CD8-positive, alpha-beta memory T cell (primary cell): Measurements from ENCODE around the gene CEP85. TPM values are rescaled to one million over a fixed set of nuclear protein-coding genes. Genes with fewer than 3 reads are reported as not detected.

ENCODE experiments used
- CTCF ChIA-PET: fragments of 350-600 bp; sonication (Branson Sonifier 250); formaldehyde crosslinking; loops from one replicate; lab custom pipeline; 2021; ENCODE audit warnings: antibody characterized with exemption; lab: Charles Lee
- POLR2A ChIA-PET: fragments of 350-600 bp; sonication (Branson Sonifier 250); formaldehyde crosslinking; loops from one replicate; lab custom pipeline; 2021; ENCODE audit warnings: antibody characterized with exemption; lab: Charles Lee
- DNase-seq, 5 donors: peaks; one replicate each; pipeline versions ENCODE4 v3.0.0 to v3.0.0-alpha.2; 2020 to 2022; ENCODE audit warnings: mixed read lengths in 1 of 5
- H3K27ac ChIP-seq: one replicate; pipeline ENCODE4 v1.7.0; 2013; ENCODE audit warnings: low read depth, mild to moderate bottlenecking, low read length, moderate library complexity
- H3K27me3 ChIP-seq: 2 replicates; pipeline ENCODE4 v1.7.0; 2013; ENCODE audit warnings: low read length, mild to moderate bottlenecking; ENCODE audit not compliant: insufficient read depth, poor library complexity, severe bottlenecking
- H3K36me3 ChIP-seq: 2 replicates; pipeline ENCODE4 v1.7.0; 2013; ENCODE audit warnings: mild to moderate bottlenecking, low read length, moderate library complexity; ENCODE audit not compliant: insufficient read depth
- H3K4me1 ChIP-seq: 2 replicates; pipeline ENCODE4 v1.7.0; 2013; ENCODE audit warnings: mild to moderate bottlenecking, low read length, moderate library complexity; ENCODE audit not compliant: insufficient read depth
- H3K4me3 ChIP-seq: 2 replicates; pipeline ENCODE4 v1.7.0; 2013; ENCODE audit warnings: mild to moderate bottlenecking, low read length
- H3K9me3 ChIP-seq: 2 replicates; pipeline ENCODE4 v1.7.0; 2013; ENCODE audit warnings: mild to moderate bottlenecking, low read length
- H3K27ac Mint-ChIP-seq, 8 donors: one replicate each; pipeline ENCODE4 v1.8.0; 2020 to 2021; ENCODE audit warnings: mixed read lengths in 8 of 8, mild to moderate bottlenecking in 6 of 8, inconsistent platforms in 3 of 8, moderate library complexity in 3 of 8
- H3K27me3 Mint-ChIP-seq, 2 donors: one replicate each; pipeline ENCODE4 v1.8.0; 2020 to 2021; ENCODE audit warnings: mixed read lengths in 2 of 2, mild to moderate bottlenecking in 1 of 2, moderate library complexity in 1 of 2
- H3K36me3 Mint-ChIP-seq, 3 donors: one replicate each; pipeline ENCODE4 v1.8.0; 2020 to 2021; ENCODE audit warnings: mixed read lengths in 3 of 3, inconsistent platforms in 1 of 3, mild to moderate bottlenecking in 1 of 3
- H3K4me1 Mint-ChIP-seq, 3 donors: one replicate each; pipeline ENCODE4 v1.8.0; 2020 to 2021; ENCODE audit warnings: mixed read lengths in 3 of 3, inconsistent platforms in 1 of 3, mild to moderate bottlenecking in 1 of 3
- H3K4me3 Mint-ChIP-seq, 7 donors: one replicate each; pipeline ENCODE4 v1.8.0; 2020 to 2021; ENCODE audit warnings: mixed read lengths in 7 of 7, mild to moderate bottlenecking in 6 of 7, moderate library complexity in 4 of 7, inconsistent platforms in 2 of 7
- H3K9me3 Mint-ChIP-seq, 5 donors: one replicate each; pipeline ENCODE4 v1.8.0; 2020 to 2022; ENCODE audit warnings: mixed read lengths in 5 of 5, mild to moderate bottlenecking in 3 of 5, moderate library complexity in 2 of 5, inconsistent platforms in 1 of 5
- polyA plus RNA-seq: library from polyadenylated mRNA; unstranded; fragments of 300-500 nt; fragmentation: Illumina TruSeq; gene quantifications from one replicate; pipeline ENCODE4 v1.2.3, GENCODE V29; 2021
- total RNA-seq, 2 experiments: library from RNA; stranded (reverse); gene quantifications; one replicate each; pipeline ENCODE4 v1.2.3, GENCODE V29; 2021

CEP85 gene
- total and polyA plus RNA-seq, 3 experiments from 2014 or later, result 7.7 to 29.7 (median 28.8) TPM

GRCh38 chr1:26212726-26213125, 21.3 kb upstream of the CEP85 start:
- no peaks in the 10 kb centered on the region for H3K9me3 Mint-ChIP-seq
- H3K36me3 Mint-ChIP-seq, result no peaks in the 10 kb centered on the region
- ChIA-PET CTCF (no interaction called here), POLR2A (interaction anchor here (0.7 kb wide), 1 partner anchor 246 kb away, joined by 14 read pairs; no protein-coding TSS in a partner anchor)
- no peaks in the 10 kb centered on the region for H3K36me3 ChIP-seq
- no peak overlapping the region for H3K4me3 Mint-ChIP-seq
- no peaks in the 10 kb centered on the region for H3K27me3 ChIP-seq
- no peaks in the 10 kb centered on the region for H3K4me1 ChIP-seq
- H3K27ac Mint-ChIP-seq, result no peak overlapping the region
- H3K4me3 ChIP-seq, result no peak overlapping the region
- no peaks in the 10 kb centered on the region for H3K27me3 Mint-ChIP-seq
- H3K4me1 Mint-ChIP-seq, result no peaks in the 10 kb centered on the region
- no peak overlapping the region for H3K27ac ChIP-seq
- DNase-seq, result no peak
- H3K9me3 ChIP-seq, result no peaks in the 10 kb centered on the region

- POLR2A ChIA-PET, result interaction anchor here (0.7 kb wide), 1 partner anchor 245 kb away, joined by 14 read pairs; no protein-coding TSS in a partner anchor
- H3K4me3 ChIP-seq, result no peak overlapping the region
These were observed 20.6 kb upstream of the CEP85 start for GRCh38 chr1:26213335-26213905.

GRCh38 chr1:26215246-26215645, 18.8 kb upstream of the CEP85 start:
- no peaks in the 10 kb centered on the region for H3K9me3 ChIP-seq
- H3K36me3 ChIP-seq, result no peaks in the 10 kb centered on the region
- no peak overlapping the region for H3K27ac ChIP-seq
- peaks cover 0 to under 1% of the 10 kb centered on the region in 2 donors for H3K27me3 Mint-ChIP-seq
- H3K27ac Mint-ChIP-seq, result no peak overlapping the region
- ChIA-PET POLR2A (no interaction called here), CTCF (no interaction called here)
- H3K4me1 Mint-ChIP-seq, result no peaks in the 10 kb centered on the region
- no peaks in the 10 kb centered on the region for H3K9me3 Mint-ChIP-seq
- DNase-seq, result no peak
- no peaks in the 10 kb centered on the region for H3K36me3 Mint-ChIP-seq
- no peaks in the 10 kb centered on the region for H3K4me1 ChIP-seq
- H3K4me3 ChIP-seq, result no peak overlapping the region
- no peaks in the 10 kb centered on the region for H3K27me3 ChIP-seq
- no peak overlapping the region for H3K4me3 Mint-ChIP-seq

More at GRCh38 chr1:26213335-26213905, 20.6 kb upstream of the CEP85 start:
- no peak overlapping the region for H3K4me3 Mint-ChIP-seq
- H3K27me3 ChIP-seq, result no peaks in the 10 kb centered on the region
- H3K4me1 Mint-ChIP-seq, result no peaks in the 10 kb centered on the region
- H3K27ac ChIP-seq, result no peak overlapping the region
- no peak overlapping the region for H3K27ac Mint-ChIP-seq
- no peaks in the 10 kb centered on the region for H3K27me3 Mint-ChIP-seq
- no peaks in the 10 kb centered on the region for H3K9me3 Mint-ChIP-seq
- no peaks in the 10 kb centered on the region for H3K9me3 ChIP-seq
- CTCF ChIA-PET, result interaction anchor here (1.1 kb wide), 1 partner anchor 192 kb away, joined by 4 read pairs; no protein-coding TSS in a partner anchor
- no peaks in the 10 kb centered on the region for H3K36me3 Mint-ChIP-seq
- no peak for DNase-seq
- H3K36me3 ChIP-seq, result no peaks in the 10 kb centered on the region
- H3K4me1 ChIP-seq, result no peaks in the 10 kb centered on the region

- H3K9me3 Mint-ChIP-seq, result no peaks in the 10 kb centered on the region
- Histone ChIP-seq H3K27ac (no peak overlapping the region), H3K4me3 (no peak overlapping the region), H3K36me3 (no peaks in the 10 kb centered on the region), H3K4me1 (no peaks in the 10 kb centered on the region), H3K9me3 (no peaks in the 10 kb centered on the region), H3K27me3 (no peaks in the 10 kb centered on the region)
- H3K27ac Mint-ChIP-seq, result peak overlapping the region in 1 of 8 donors; percentile 19
- no peaks in the 10 kb centered on the region for H3K4me1 Mint-ChIP-seq
- H3K4me3 Mint-ChIP-seq, result no peak overlapping the region
- no peaks in the 10 kb centered on the region for H3K36me3 Mint-ChIP-seq
- peaks cover 11 to 12% of the 10 kb centered on the region in 2 donors for H3K27me3 Mint-ChIP-seq
- ChIA-PET CTCF (no interaction called here), POLR2A (no interaction called here)
- no peak for DNase-seq
These were observed 15.0 kb upstream of the CEP85 start for GRCh38 chr1:26218906-26219494.

GRCh38 chr1:26220199-26220912, 13.6 kb upstream of the CEP85 start:
- Mint-ChIP-seq H3K36me3 (no peaks in the 10 kb centered on the region), H3K9me3 (no peaks in the 10 kb centered on the region), H3K4me3 (no peak overlapping the region), H3K27me3 (peaks cover 12 to 18% of the 10 kb centered on the region in 2 donors), H3K27ac (no peak overlapping the region), H3K4me1 (peaks cover 0 to under 1% (median 0%) of the 10 kb centered on the region in 3 donors)
- Histone ChIP-seq H3K9me3 (no peaks in the 10 kb centered on the region), H3K4me1 (no peaks in the 10 kb centered on the region), H3K27me3 (no peaks in the 10 kb centered on the region), H3K36me3 (no peaks in the 10 kb centered on the region), H3K4me3 (no peak overlapping the region), H3K27ac (no peak overlapping the region)
- CTCF ChIA-PET, result interaction anchor here (3.8 kb wide), 1 partner anchor 14 kb away, joined by 19 read pairs; the partner anchor contains the start of gene CEP85
- POLR2A ChIA-PET, result no interaction called here
- DNase-seq, result no peak

GRCh38 chr1:26221094-26221493, 12.9 kb upstream of the CEP85 start:
- H3K4me3 ChIP-seq, result no peak overlapping the region
- no peak overlapping the region for H3K4me3 Mint-ChIP-seq
- no peak for DNase-seq
- no peaks in the 10 kb centered on the region for H3K4me1 ChIP-seq
- H3K27me3 Mint-ChIP-seq, result peaks cover 19 to 25% of the 10 kb centered on the region in 2 donors
- peaks cover 0 to 3% (median 0%) of the 10 kb centered on the region in 5 donors for H3K9me3 Mint-ChIP-seq
- POLR2A ChIA-PET, result no interaction called here
- peaks cover 0 to 3% (median 0%) of the 10 kb centered on the region in 3 donors for H3K36me3 Mint-ChIP-seq
- no peak overlapping the region for H3K27ac ChIP-seq
- peaks cover 5 to 6% (median 6%) of the 10 kb centered on the region in 3 donors for H3K4me1 Mint-ChIP-seq
- no peak overlapping the region for H3K27ac Mint-ChIP-seq
- no peaks in the 10 kb centered on the region for H3K9me3 ChIP-seq
- H3K36me3 ChIP-seq, result no peaks in the 10 kb centered on the region
- peaks cover 4% of the 10 kb centered on the region for H3K27me3 ChIP-seq
- CTCF ChIA-PET, result interaction anchor here (3.8 kb wide), 1 partner anchor 13 kb away, joined by 19 read pairs; the partner anchor contains the start of gene CEP85

- no peak for DNase-seq
- no peak overlapping the region for H3K27ac ChIP-seq
- Mint-ChIP-seq H3K4me1 (peaks cover 5 to 6% (median 6%) of the 10 kb centered on the region in 3 donors), H3K9me3 (peaks cover 0 to 3% (median 0%) of the 10 kb centered on the region in 5 donors), H3K27me3 (peaks cover 37 to 46% of the 10 kb centered on the region in 2 donors), H3K36me3 (peaks cover 0 to 3% (median 0%) of the 10 kb centered on the region in 3 donors), H3K4me3 (peak overlapping the region in 2 of 7 donors; percentile 38 to 52), H3K27ac (no peak overlapping the region)
- ChIA-PET POLR2A (interaction anchor here (1.0 kb wide), 1 partner anchor 10 kb away, joined by 3 read pairs; the partner anchor contains the start of gene CEP85), CTCF (interaction anchor here (1.3 kb wide), 1 partner anchor 35 kb away, joined by 4 read pairs; no protein-coding TSS in a partner anchor)
- H3K27me3 ChIP-seq, result peaks cover 4% of the 10 kb centered on the region
- no peaks in the 10 kb centered on the region for H3K36me3 ChIP-seq
- no peak overlapping the region for H3K4me3 ChIP-seq
- no peaks in the 10 kb centered on the region for H3K4me1 ChIP-seq
- no peaks in the 10 kb centered on the region for H3K9me3 ChIP-seq
These were observed 9.4 kb upstream of the CEP85 start for GRCh38 chr1:26224606-26225005.
